ENCODE measurements around the gene CYP26B1.
A peak's percentile ranks its signal among the peaks of the same experiment; 100 is the strongest.

Gene CYP26B1

GRCh38 chr2:72141032-72141645 is 6.5 kb downstream of the CYP26B1 start:
- DNase-seq (ENCODE audit: low spot score), result no peak

- DNase-seq (ENCODE audit: low spot score), result no peak
Measured at GRCh38 chr2:72140621-72140960, 7.1 kb downstream of the CYP26B1 start.

GRCh38 chr2:72139874-72140620 is 7.6 kb downstream of the CYP26B1 start:
- no peak for DNase-seq (ENCODE audit: low spot score)

GRCh38 chr2:72139471-72139873 is 8.2 kb downstream of the CYP26B1 start:
- no peak for DNase-seq (ENCODE audit: low spot score)

- DNase-seq (ENCODE audit: low spot score), result no peak
Measured at GRCh38 chr2:72138921-72139381, 8.7 kb downstream of the CYP26B1 start.

- no peak for DNase-seq (ENCODE audit: low spot score)
Measured at GRCh38 chr2:72138011-72138881, 9.4 kb downstream of the CYP26B1 start.

- peak; percentile 47 for DNase-seq (ENCODE audit: low spot score)
Measured at GRCh38 chr2:72137498-72138010, 10.1 kb downstream of the CYP26B1 start.

GRCh38 chr2:72136933-72137497 is 10.6 kb downstream of the CYP26B1 start:
- no peak for DNase-seq (ENCODE audit: low spot score)

- no peak for DNase-seq (ENCODE audit: low spot score)
Measured at GRCh38 chr2:72136331-72136730, 11.3 kb downstream of the CYP26B1 start.

GRCh38 chr2:72135921-72136320 is 11.7 kb downstream of the CYP26B1 start:
- DNase-seq (ENCODE audit: low spot score), result no peak

GRCh38 chr2:72134997-72135800 is 12.5 kb downstream of the CYP26B1 start:
- DNase-seq (ENCODE audit: low spot score), result no peak

- no peak for DNase-seq (ENCODE audit: low spot score)
Measured at GRCh38 chr2:72134408-72134996, 13.2 kb downstream of the CYP26B1 start.

GRCh38 chr2:72133721-72134407 is 13.8 kb downstream of the CYP26B1 start:
- no peak for DNase-seq (ENCODE audit: low spot score)

- DNase-seq (ENCODE audit: low spot score), result no peak
Measured at GRCh38 chr2:72132981-72133720, 14.5 kb downstream of the CYP26B1 start.

GRCh38 chr2:72131916-72132841 is 15.5 kb downstream of the CYP26B1 start:
- DNase-seq (ENCODE audit: low spot score), result no peak

GRCh38 chr2:72131371-72131891 is 16.2 kb downstream of the CYP26B1 start:
- no peak for DNase-seq (ENCODE audit: low spot score)

GRCh38 chr2:72130659-72131360 is 16.9 kb downstream of the CYP26B1 start:
- DNase-seq (ENCODE audit: low spot score), result no peak

All from kidney capillary endothelial cell (primary cell).